ENCODE data around the gene NETO1. TPM values are rescaled to one million over a fixed set of nuclear protein-coding genes. Genes with fewer than 3 reads are reported as not detected.

The NETO1 gene
- total and polyA plus RNA-seq, 7 donors = 0.06 to 0.09 TPM; not detected in 5

DNA sequence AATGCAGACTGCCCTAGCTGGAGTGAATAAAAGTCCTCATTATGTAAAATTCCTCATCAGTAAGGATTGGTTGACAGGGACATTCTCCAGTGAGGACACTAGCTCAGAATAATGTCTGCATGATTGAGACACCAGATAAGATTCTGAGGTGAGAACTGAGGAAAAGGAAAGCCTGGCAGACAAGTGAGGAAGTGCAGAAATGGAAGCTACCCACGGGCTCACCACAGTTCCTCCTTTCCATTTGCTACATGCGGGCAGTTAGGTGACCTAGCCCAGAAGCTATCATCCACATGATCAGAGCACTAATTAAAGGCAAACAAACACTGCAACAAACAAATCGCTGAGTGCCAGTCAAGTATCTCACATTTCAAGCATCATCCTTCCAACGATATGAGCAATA lies 27.7 kb downstream of the NETO1 start:
- Histone ChIP-seq H3K4me1 (no peaks in the 10 kb centered on the region), H3K27me3 (ENCODE audit: insufficient read depth in 3 of 3, low read length in 2 of 3) (no peaks in the 10 kb centered on the region), H3K27ac (no peak overlapping the region), H3K9me3 (no peaks in the 10 kb centered on the region), H3K36me3 (ENCODE audit: insufficient read depth in 1 of 2, low read depth in 1 of 2) (no peaks in the 10 kb centered on the region), H3K4me3 (no peak overlapping the region)
- intact Hi-C loops (cut with DNase I) = no loop called here
- ATAC-seq (no peak), DNase-seq (no peak)
- TF ChIP-seq, protein P1, sequence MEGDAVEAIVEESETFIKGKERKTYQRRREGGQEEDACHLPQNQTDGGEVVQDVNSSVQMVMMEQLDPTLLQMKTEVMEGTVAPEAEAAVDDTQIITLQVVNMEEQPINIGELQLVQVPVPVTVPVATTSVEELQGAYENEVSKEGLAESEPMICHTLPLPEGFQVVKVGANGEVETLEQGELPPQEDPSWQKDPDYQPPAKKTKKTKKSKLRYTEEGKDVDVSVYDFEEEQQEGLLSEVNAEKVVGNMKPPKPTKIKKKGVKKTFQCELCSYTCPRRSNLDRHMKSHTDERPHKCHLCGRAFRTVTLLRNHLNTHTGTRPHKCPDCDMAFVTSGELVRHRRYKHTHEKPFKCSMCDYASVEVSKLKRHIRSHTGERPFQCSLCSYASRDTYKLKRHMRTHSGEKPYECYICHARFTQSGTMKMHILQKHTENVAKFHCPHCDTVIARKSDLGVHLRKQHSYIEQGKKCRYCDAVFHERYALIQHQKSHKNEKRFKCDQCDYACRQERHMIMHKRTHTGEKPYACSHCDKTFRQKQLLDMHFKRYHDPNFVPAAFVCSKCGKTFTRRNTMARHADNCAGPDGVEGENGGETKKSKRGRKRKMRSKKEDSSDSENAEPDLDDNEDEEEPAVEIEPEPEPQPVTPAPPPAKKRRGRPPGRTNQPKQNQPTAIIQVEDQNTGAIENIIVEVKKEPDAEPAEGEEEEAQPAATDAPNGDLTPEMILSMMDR (IDR thresholded peaks at IDR 0.05) = no peak
- WGBS, 3 donors = 40 to 54% (median 41%) methylated on average over 4 of the region's 4 CpGs

- Histone ChIP-seq H3K27me3 (ENCODE audit: insufficient read depth in 3 of 3, low read length in 2 of 3) (no peaks in the 10 kb centered on the region), H3K4me3 (no peak overlapping the region), H3K9me3 (no peaks in the 10 kb centered on the region), H3K27ac (no peak overlapping the region), H3K4me1 (no peaks in the 10 kb centered on the region), H3K36me3 (ENCODE audit: insufficient read depth in 1 of 2, low read depth in 1 of 2) (no peaks in the 10 kb centered on the region)
- TF ChIP-seq, protein P1 (IDR thresholded peaks at IDR 0.05) = no peak
- DNase-seq = no peak
- intact Hi-C loops (cut with DNase I) = no loop called here
- 75 to 81% (median 77%) methylated on average over 3 of the region's 3 CpGs for WGBS, 3 donors
- no peak for ATAC-seq
Measured at GRCh38 chr18:72834731-72835130, 33.1 kb downstream of the NETO1 start.

GRCh38 chr18:72833471-72833870 lies 34.3 kb downstream of the NETO1 start:
- no peaks in the 10 kb centered on the region for H3K9me3 ChIP-seq
- 88 to 93% (median 91%) methylated on average over 7 of the region's 7 CpGs for WGBS, 3 donors
- TF ChIP-seq, protein P1 (IDR thresholded peaks at IDR 0.05) = no peak
- H3K27me3 ChIP-seq (ENCODE audit: insufficient read depth in 3 of 3, low read length in 2 of 3) = no peaks in the 10 kb centered on the region
- intact Hi-C loops (cut with DNase I) = no loop called here
- ATAC-seq (no peak), DNase-seq (no peak)
- no peak overlapping the region for H3K27ac ChIP-seq
- H3K36me3 ChIP-seq (ENCODE audit: insufficient read depth in 1 of 2, low read depth in 1 of 2) = no peaks in the 10 kb centered on the region
- H3K4me3 ChIP-seq = no peak overlapping the region
- no peaks in the 10 kb centered on the region for H3K4me1 ChIP-seq

DNA sequence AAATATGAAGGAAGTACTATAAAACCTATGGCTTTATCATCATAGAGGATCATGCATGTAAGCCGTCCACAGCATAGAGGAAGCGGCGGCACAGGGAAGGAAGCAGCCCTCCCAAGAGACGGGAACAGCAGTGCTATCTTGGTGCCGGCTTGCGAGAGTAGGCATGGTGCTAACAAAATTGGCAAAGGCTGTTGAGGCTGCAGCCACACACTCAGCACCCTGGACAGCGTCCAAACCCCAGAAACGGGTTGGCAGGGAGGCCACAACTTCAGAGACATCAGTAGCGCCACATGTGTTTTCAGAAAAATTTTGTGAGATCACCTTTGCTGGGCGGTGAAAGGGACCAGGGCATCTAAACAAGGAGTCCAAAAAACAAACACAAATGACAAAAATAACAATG lies 37.7 kb downstream of the NETO1 start:
- ATAC-seq (no peak), DNase-seq (no peak)
- Histone ChIP-seq H3K27me3 (ENCODE audit: insufficient read depth in 3 of 3, low read length in 2 of 3) (no peaks in the 10 kb centered on the region), H3K36me3 (ENCODE audit: insufficient read depth in 1 of 2, low read depth in 1 of 2) (no peaks in the 10 kb centered on the region), H3K4me1 (no peaks in the 10 kb centered on the region), H3K9me3 (no peaks in the 10 kb centered on the region), H3K27ac (no peak overlapping the region), H3K4me3 (no peak overlapping the region)
- intact Hi-C loops (cut with DNase I) = no loop called here
- 17 to 30% (median 21%) methylated on average over 10 of the region's 10 CpGs for WGBS, 3 donors
- TF ChIP-seq, protein P1 (IDR thresholded peaks at IDR 0.05) = no peak

DNA sequence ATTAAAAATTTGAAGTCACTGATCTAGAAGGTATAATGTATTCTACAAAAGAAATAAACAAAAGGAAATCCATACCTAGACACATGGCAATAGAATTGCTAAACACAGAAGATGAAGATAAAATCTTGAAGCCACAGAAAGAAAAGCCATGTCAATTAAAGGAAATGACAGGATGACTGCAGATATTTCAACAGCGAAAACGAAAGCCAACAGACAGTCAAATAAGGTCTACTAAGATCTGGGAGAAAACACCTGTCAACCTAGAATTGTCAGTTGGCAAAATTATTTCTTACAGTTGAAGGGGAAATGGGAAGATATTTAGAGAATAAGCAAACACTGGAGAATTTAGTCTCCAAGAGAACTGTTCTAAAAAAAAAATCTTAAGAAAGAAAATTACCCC lies 39.2 kb downstream of the NETO1 start:
- DNase-seq = no peak
- TF ChIP-seq, protein P1 (IDR thresholded peaks at IDR 0.05) = no peak
- Histone ChIP-seq H3K36me3 (ENCODE audit: insufficient read depth in 1 of 2, low read depth in 1 of 2) (no peaks in the 10 kb centered on the region), H3K4me3 (no peak overlapping the region), H3K27me3 (ENCODE audit: insufficient read depth in 3 of 3, low read length in 2 of 3) (no peaks in the 10 kb centered on the region), H3K27ac (no peak overlapping the region), H3K4me1 (no peaks in the 10 kb centered on the region), H3K9me3 (no peaks in the 10 kb centered on the region)
- WGBS, 3 donors = 83 to 87% (median 84%) methylated on average over 2 of the region's 2 CpGs
- no peak for ATAC-seq
- intact Hi-C loops (cut with DNase I) = no loop called here

Measured in psoas muscle (tissue), 8 donors.